ACHN (cell line): ENCODE measurements around the gene C1QTNF1.
A peak's percentile ranks its signal among the peaks of the same experiment; 100 is the strongest.

Experiments
- DNase-seq: peaks from one replicate; pipeline ENCODE4 v3.0.0-alpha.2; 2015
- in situ Hi-C: cut with HindIII; loops from 2 replicates; pipeline ENCODE4 v1.10.0; 2017; ENCODE audit warnings: low sequenced_read_pairs, low pct_ligation_motif_present, low pct_unique_long_range_greater_than_20kb

The C1QTNF1 gene

DNA sequence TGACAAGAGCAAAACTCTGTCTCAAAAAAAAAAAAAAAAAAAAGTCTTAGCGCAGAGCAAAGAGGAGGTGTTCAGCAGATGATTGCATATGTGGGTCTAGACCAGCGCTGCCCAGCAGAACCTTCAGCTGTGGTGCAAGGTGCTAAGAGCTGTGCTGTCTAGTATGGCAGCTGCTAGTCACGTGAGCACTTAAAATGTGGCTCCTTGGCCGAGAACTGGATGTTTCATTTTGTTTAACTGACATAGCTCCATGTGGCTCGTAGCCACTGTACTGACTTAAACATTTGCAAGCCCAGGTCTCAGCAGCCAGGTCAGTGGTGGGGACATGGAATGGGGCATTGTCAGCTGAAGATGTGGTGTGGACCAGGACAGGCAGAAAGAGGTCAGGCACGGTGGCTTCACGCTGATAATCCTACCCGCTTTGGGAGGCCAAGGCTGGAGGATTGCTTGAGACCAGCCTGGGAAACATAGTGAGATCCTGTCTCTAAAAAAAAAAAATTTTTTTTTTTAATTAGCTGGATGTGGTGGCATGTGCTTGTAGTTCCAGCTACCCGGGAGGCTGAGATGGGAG is 9.2 kb downstream of the C1QTNF1 start:
- no peak for DNase-seq
- in situ Hi-C loops, result no loop called here

DNA sequence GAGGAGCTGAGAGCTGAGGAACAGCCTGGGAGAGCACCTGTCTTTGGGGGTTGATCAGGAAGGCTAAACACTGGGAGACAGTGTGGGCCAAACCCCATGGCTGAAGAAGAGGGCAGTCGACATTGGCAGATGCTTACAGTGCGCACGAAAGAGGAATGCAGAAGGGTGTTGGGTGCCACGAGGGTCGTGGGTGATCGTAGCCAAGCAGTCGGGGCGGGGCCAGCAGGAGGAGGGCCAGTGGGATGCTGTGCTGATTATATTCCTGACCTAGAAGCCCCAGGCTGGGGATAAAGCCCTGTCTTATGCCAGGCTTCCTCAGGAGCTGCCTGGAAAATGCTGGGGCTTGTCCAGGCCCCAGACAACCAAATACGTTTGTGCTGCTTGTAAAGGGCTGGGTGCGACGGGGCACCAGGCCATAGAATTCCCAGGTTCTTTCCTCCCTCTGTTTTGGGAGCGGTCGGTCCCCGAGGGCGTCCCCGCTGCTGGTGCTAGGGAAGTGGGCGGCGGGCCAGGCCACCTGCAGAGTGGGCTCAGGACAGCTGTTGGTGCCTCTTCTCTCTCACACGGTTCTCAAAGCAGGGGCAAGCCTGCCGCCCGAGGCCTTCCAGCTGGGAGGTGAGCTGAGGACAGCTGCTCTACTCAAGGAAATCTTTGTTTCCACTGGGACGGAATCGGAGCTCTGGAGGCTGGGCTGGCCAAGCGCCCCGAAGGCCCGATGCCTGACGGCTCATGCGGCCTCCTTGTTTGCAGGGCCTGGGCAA is 10.0 kb downstream of the C1QTNF1 start:
- in situ Hi-C loops, result no loop called here
- DNase-seq, result no peak

DNA sequence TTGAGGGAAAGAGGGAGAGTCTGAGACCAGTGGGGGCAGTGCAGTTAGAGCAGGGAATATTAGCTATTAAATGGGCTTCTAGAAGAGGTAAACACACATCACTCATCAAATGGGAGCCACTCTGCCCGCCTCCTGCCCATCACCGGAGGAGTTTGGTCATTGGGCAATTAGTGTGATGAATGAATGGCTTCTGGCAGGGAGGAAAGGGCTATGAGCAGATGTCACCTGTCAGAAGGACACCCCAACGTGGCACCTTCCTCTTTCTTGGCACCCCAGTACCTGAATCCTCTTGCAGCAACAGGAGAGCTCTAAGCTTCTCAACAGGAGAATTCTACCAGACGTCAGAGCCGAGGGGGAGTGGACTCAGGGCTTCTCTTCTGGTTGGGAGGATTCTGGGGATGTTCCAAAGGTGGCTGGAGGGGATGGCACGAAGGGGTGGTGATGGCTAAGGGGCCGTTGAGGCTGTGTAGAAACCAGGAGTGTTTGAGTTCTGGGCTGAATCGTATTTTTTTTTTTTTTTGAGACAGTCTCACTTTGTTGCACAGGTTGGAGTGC is 11.0 kb downstream of the C1QTNF1 start:
- in situ Hi-C loops, result no loop called here

DNA sequence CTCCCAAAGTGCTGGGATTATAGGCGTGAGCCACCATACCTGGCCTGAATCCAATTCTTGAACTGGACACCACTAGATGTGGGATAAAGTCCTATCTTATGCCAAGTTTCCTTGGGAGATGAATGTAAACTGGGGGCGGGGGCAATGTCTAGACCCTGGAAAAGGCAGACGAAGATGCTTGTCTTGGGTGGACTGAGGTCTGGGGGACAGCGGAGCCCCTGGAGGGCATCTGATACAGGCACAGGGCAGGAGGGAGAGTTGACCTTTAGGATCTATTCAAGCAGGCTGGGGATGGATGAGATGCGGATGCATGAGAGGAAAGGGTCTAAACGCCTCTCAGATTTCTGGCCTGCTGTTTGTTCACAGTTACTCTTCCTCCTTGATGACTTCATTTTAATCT is 11.7 kb downstream of the C1QTNF1 start:
- no peak for DNase-seq
- in situ Hi-C loops, result no loop called here

More for the DNA sequence above, 11.0 kb downstream of the C1QTNF1 start:
- no peak for DNase-seq

DNA sequence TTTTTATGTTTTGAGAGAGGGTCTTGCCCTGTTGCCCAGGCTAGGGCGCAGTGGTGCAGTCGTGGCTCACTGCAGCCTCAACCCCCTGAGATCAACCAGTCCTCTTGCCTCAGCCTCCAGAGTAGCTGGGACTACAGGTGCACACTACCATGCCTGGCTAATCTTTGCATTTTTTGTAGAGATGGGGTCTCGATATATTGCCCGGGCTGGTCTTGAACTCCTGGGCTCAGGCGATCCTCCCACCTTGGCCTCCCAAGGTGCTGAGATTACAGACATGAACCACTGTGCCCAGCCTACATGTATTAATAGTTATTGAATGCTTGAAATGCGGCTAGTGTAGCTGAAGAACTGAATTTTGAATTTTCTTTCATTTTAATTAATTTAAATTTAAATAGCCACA is 12.2 kb downstream of the C1QTNF1 start:
- in situ Hi-C loops, result no loop called here
- DNase-seq, result no peak

DNA sequence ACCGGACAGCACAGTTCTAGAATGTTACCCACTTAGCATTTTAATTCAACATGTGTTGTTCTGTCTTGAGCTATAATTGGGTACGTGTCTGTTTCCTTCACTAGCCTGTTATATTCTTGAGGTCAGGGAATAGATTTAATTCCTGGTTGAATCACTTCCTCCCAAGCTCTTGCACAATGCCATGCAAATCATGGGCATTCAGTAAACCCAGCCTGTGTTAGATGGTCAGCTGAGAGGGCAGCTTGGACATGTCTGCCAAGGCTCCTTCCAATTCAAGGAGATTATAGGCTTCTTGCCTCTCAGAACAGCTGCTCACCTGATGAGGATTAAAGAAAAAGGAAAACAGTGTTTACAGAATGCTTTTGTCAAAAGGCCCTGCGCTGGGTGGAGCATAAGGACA is 12.6 kb downstream of the C1QTNF1 start:
- peak; percentile 63 for DNase-seq
- in situ Hi-C loops, result no loop called here

DNA sequence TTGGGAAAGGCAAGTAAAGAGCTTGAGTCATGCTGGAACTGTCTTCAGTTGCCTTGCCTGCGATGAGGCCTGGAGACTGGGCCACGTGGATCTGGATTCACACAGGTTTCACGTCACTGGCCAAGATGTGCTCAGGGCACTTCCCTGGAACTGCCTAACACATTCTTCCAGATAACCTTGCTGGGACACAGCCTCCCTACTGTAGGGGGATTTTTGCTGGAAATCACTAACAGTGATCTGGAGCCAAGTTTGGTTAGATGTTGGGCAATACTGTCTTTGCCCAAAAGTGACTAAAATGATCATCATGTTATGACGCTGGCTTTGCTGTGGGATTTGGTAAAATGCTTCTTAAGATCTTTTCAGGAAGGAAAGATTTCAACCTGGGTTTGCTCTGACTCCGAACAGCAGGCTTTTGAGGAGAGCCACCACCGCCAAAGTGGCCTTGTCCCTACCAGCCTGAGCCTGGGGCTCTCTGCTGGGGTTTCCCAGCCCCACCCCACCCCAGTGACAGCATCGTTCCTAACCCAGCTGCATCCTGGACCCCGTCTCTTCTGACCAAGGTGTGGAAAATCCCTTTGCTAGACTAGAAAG is 14.7 kb downstream of the C1QTNF1 start:
- in situ Hi-C loops, result no loop called here

DNA sequence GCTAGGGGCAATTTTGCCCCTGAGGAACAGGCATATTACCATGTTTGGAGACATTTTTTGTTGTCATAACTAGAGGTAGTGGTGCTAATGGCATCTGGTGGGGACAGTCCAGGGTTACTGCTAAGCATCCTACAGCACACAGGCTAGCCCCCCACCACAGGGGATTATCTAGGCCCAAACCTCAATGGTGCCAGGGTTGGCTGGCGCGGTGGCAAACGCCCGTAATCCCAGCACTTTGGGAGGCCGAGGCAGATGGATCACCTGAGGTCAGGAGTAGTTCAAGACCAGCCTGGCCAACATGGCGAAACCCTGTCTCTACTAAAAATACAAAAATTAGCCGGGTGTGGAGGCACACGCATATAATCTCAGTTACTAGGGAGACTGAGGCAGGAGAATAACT is 15.2 kb downstream of the C1QTNF1 start:
- no peak for DNase-seq
- in situ Hi-C loops, result no loop called here

More for the DNA sequence above, 14.7 kb downstream of the C1QTNF1 start:
- no peak for DNase-seq

DNA sequence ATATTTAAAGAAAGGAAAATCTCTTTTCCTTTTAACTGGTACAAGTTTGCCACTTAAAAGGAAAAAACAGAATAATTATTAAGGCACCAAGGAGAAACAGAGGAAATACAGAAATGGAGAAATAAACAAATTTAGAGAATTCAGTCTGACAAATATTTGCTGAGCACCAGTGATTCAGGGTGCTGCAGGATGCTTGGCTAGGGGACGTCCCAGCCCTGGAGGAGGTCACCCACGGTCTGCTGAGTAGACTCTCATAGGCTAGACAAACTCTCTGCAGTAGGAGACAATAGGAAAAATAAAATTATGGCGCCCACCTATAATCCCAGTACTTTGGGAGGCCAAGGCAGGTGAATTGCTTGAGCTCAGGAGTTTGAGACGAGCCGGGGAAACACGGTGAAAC is 15.9 kb downstream of the C1QTNF1 start:
- in situ Hi-C loops, result no loop called here
- no peak for DNase-seq

DNA sequence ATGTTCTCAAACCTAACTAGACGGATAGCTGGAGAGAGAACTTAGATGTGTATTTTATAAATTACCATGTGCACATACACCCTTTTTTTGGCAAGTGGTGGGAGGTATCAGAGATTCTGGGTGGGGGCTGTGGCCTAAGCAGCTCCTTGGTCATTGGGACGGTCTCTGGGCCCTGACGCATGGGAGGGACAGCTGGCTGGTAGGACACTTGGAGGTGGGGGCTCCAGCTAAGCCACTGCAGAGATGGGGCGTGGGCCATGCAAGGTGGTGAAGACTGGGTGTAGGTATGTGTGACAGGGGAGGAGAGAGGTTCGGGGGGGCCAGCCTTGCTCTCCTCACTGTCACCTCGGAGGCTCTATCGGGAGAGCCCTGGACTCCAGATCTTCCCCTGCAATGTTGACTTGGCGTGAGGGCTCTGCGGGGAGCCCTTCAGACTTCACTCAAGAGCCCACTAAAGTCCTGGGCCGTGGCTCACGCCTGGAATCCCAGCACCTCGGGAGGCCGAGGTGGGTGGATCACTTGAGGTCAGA is 17.1 kb downstream of the C1QTNF1 start:
- in situ Hi-C loops, result no loop called here
- DNase-seq, result no peak

DNA sequence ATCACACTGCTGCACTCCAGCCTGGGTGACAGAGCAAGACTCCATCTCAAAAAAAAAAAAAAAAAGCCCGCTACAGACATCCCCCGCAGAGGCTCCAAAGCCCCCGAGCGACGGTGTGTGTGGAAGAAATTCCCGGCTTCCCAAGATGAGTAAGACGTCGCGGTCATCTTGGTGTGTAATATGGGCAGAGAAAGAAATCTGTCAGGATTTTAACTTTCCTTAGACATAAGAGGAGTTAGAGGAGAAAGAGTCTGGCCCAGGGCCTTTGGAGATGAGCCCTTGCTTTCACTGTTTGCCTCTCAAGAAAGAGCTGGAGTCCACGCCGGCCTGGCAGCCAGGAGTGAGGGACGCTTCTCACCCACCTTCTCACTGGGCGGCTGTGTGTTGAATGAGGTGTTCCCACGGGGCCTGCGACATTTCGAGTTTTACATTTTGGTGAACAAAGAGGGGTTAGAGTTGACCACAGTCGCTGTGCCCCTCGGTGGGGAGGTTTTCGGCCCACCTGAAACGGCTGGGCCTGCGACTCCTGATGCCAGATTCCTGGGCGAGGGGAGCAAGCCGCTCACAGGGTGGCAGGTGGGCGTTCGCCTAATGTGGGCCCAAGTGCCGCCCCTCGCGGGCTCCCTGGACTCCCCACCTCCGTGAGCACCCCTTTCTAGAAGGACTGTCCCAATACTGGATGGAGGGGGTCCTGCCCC is 17.9 kb downstream of the C1QTNF1 start:
- in situ Hi-C loops, result no loop called here
- no peak for DNase-seq

DNA sequence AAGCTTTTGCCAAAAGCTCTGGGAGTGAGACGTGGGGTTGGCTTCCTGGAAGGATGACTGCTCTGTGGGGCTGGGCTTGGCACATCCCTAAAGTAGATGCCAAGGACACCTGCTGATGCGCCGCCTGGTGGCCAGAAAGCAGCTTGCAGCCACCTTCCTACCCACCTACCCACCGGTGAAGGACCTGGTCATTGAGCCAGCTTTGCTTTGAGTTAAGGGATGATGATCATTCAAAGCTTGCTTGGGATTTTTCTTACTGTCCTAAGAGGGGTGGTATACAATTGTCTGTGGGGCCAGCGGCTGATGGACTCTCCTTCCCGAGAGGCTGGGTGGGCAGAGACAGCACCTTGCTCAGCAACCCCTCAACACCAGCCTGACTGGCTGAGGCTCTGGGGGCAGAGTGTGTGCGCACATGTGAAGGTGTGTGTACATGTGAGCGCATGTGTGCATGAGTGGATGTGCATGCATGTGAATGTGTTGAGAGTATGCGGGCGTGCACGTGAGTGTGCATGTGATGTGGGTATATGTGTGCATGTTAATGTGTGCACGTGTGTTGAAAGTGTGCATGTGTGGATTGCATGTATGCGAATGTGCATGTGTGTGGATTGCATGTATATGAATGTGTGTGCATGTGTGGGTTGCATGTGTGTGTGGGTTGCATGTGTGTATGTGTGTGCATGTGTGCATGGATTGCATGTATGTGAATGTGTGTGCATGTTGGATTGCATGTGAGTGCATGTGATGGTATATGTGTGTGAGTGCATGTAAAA is 18.6 kb downstream of the C1QTNF1 start:
- in situ Hi-C loops, result no loop called here
- DNase-seq, result peak; percentile 76

DNA sequence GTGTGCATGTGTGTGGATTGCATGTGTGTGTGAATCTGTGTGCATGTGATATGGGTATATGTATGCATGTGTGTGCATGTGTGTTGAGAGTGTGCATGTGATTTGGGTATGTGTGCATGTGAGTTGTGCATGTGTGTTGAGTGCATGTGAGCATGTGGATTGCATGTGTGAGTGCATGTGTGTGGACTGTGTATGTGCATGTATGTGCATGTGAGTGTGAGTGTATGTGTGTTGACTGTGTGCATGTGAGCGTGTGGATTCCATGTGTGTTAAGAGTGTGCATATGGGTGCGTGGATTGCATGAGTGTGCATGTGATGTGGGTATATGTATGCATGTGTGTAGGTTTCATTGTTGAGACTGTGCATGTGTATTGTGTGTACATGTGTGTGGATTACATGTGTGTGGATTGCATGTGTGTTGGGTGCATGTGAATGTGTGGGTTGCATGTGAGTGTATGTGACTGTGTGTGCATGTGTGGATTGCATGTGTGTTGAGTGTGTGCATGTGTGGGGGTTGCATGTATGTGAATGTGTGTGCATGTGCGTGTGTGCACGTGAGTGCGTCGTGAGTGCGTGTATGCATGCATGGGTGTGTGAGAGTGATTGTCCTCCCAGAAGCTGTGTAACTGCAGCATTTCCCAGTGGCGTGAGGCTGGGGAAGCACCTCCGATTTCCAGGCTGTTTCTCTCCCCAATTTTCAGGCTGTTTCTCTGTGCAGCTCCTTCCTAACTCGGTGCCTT is 19.4 kb downstream of the C1QTNF1 start:
- DNase-seq, result no peak
- in situ Hi-C loops, result no loop called here

DNA sequence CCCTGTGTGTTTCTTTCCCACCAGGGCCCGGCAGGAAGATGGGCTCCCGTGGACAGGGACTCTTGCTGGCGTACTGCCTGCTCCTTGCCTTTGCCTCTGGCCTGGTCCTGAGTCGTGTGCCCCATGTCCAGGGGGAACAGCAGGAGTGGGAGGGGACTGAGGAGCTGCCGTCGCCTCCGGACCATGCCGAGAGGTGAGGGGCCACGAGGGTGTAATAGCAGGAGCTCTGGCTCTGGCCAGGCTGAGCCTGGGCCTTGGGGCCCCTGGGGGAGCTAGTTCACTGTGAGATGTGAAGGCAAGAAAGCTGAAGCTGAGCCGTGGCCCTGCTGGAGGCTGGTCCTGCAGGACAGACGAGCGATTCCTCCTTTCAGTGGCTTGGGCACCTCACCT is 20.0 kb downstream of the C1QTNF1 start:
- in situ Hi-C loops, result no loop called here
- DNase-seq, result no peak

DNA sequence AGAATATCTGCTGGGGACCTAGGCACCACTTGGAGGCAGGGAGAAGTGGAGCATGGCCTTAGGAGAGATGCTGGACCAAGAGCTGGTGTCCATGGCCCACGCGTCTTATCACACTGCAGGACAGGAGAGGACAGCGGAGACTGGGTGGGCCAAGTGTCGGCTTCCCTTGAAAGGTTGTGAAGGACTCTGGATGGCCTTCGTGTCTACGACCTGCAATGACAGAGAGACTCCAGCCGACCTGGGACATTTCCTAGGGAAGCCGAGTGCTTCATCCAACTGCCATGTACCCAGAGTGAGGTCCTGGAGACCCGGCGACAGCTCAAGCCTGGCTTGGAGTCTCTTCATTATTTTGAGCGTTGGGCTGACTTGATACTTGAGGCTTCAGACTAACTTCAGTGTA is 20.5 kb downstream of the C1QTNF1 start:
- no peak for DNase-seq
- in situ Hi-C loops, result no loop called here

DNA sequence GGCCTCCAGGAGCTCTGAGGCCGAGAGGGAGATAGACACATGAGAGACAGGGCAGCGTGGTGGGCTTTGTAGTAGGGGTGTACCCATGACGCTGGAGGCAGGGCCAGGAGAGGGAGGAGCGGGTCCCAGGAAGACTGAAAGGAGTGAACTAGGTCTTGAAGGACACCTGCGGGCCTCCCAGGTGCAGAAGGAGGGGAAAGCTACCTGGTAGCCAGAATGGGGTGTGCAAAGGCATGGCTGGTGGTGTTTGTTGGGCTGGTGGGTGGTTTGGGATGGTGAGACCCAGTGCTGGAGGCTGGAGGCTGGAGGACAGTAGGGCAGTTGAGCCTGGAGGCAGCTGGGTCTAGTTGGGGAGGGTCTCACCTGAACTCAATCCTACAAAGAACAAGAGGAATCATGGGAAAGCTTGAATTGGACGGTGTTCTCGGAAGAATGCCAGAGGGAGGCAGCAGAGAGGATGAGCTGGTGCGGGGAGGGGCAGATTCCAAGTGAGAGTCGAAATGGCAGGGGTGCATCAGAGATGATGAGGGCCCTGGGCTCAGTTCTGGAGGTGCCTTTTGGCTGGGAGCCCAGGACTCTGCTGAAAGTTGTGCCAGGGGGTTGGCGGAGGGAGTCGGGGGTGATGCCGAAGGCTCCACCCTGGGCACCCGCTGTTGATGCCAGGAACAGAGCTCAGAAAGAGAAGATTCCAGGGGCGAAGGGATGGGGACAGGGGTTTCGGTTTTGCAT is 21.2 kb downstream of the C1QTNF1 start:
- in situ Hi-C loops, result no loop called here
- no peak for DNase-seq

DNA sequence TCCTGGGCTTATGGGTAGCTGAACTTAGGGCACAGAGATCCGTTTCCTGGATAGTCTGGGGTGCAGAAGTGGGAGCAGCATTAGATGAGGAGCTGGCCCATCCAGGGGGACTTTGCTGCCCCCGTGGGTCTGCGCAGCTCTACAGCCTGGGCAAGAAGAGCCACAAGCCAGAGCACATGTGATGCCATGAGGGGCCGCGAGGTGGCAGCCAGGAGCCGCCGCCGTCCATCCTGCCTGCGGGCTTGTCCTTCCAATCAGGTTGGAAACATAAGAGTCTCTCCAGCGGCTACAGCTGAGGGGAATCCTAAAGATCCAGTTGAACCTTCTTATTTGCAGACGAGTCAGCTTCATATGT is 21.9 kb downstream of the C1QTNF1 start:
- in situ Hi-C loops, result no loop called here
- peak; percentile 61 for DNase-seq
